Neural cell (in vitro differentiated cells): Measurements from ENCODE around the gene TDRD15. TPM values are rescaled to one million over a fixed set of nuclear protein-coding genes. Genes with fewer than 3 reads are reported as not detected.

Experiments used
- H2AFZ ChIP-seq: fragments of 200-600, 300-800 bp; sonication (generic), shearing (Covaris generic); 2 replicates; pipeline ENCODE4 v1.6.0; 2014; ENCODE audit warnings: low read depth, mild to moderate bottlenecking, antibody characterized with exemption, low read length, moderate library complexity
- H3F3A ChIP-seq: fragments of 200-600 bp; shearing (Covaris generic); 2 replicates; pipeline ENCODE4 v1.6.1; 2016; ENCODE audit warnings: mild to moderate bottlenecking, moderate library complexity, mixed read lengths, antibody characterized with exemption, low read length; ENCODE audit not compliant: insufficient read depth, poor library complexity, severe bottlenecking
- H3K27ac ChIP-seq: fragments of 200-600, 300-800 bp; sonication (generic), shearing (Covaris generic); 2 replicates; pipeline ENCODE4 v1.5.1; 2014; ENCODE audit warnings: mild to moderate bottlenecking, low read length, moderate library complexity
- H3K27me3 ChIP-seq: fragments of 300-800, 200-600 bp; sonication (generic), shearing (Covaris generic); 2 replicates; pipeline ENCODE4 v1.6.0; 2014; ENCODE audit warnings: mild to moderate bottlenecking, low read depth, low read length, moderate library complexity; ENCODE audit not compliant: insufficient read depth
- H3K36me3 ChIP-seq: fragments of 300-800, 200-600 bp; sonication (generic), shearing (Covaris generic); 2 replicates; pipeline ENCODE4 v1.5.1; 2014; ENCODE audit warnings: mild to moderate bottlenecking, antibody characterized with exemption, low read length, moderate library complexity; ENCODE audit not compliant: insufficient read depth
- H3K4me2 ChIP-seq: fragments of 300-800, 200-600 bp; sonication (generic), shearing (Covaris generic); 2 replicates; pipeline ENCODE4 v1.6.0; 2014; ENCODE audit warnings: mild to moderate bottlenecking, low read length
- H3K4me3 ChIP-seq: fragments of 300-800, 200-600 bp; sonication (generic), shearing (Covaris generic); 2 replicates; pipeline ENCODE4 v1.5.1; 2014; ENCODE audit warnings: mild to moderate bottlenecking, low read length, moderate library complexity
- H3K79me2 ChIP-seq: fragments of 200-600 bp; shearing (Covaris generic); replicated peaks from 2 replicates; pipeline ENCODE4 v1.6.0; 2014; ENCODE audit warnings: mild to moderate bottlenecking, low read length, moderate library complexity; ENCODE audit not compliant: insufficient read depth
- H3K9ac ChIP-seq: fragments of 300-800, 200-600 bp; sonication (generic), shearing (Covaris generic); 2 replicates; pipeline ENCODE4 v1.6.1; 2016; ENCODE audit warnings: mild to moderate bottlenecking, low read length, mixed read lengths
- H3K9me2 ChIP-seq: fragments of 200-600 bp; shearing (Covaris generic); 2 replicates; pipeline ENCODE4 v1.6.1; 2016; ENCODE audit warnings: mild to moderate bottlenecking, low read length, mixed read lengths; ENCODE audit not compliant: insufficient read depth
- H3K9me3 ChIP-seq: fragments of 200-600, 300-800 bp; sonication (generic), shearing (Covaris generic); 2 replicates; pipeline ENCODE4 v1.6.1; 2016; ENCODE audit warnings: mild to moderate bottlenecking, mixed run types, low read length, moderate library complexity, mixed read lengths
- H4K20me1 ChIP-seq: fragments of 200-600 bp; shearing (Covaris generic); 2 replicates; pipeline ENCODE4 v1.6.1; 2016; ENCODE audit warnings: mild to moderate bottlenecking, mixed run types; ENCODE audit not compliant: insufficient read depth
- CTCF ChIP-seq: fragments of 450-650 bp; IDR thresholded peaks from 2 replicates; pipeline ENCODE4 v1.5.1; 2014; ENCODE audit warnings: antibody characterized with exemption, mild to moderate bottlenecking, moderate library complexity; ENCODE audit not compliant: poor library complexity, severe bottlenecking
- EP300 ChIP-seq: fragments of 450-650 bp; conservative IDR thresholded peaks from 2 replicates; pipeline ENCODE4 v1.6.1; 2014; ENCODE audit warnings: antibody characterized with exemption, mild to moderate bottlenecking, moderate library complexity; ENCODE audit not compliant: poor library complexity, severe bottlenecking
- EZH2 ChIP-seq: fragments of 200-600, 300-800 bp; shearing (Covaris generic), sonication (generic); IDR thresholded peaks from 2 replicates; pipeline ENCODE4 v1.6.1; 2014; ENCODE audit warnings: antibody characterized with exemption, low read length, borderline replicate concordance, mild to moderate bottlenecking; ENCODE audit not compliant: insufficient read depth, poor library complexity, severe bottlenecking
- MXI1 ChIP-seq: fragments of 450-650 bp; conservative IDR thresholded peaks from 2 replicates; pipeline ENCODE4 v1.6.1; 2014; ENCODE audit warnings: antibody characterized with exemption, mild to moderate bottlenecking; ENCODE audit not compliant: poor library complexity, severe bottlenecking
- POLR2AphosphoS5 ChIP-seq: IDR thresholded peaks from 2 replicates; pipeline ENCODE4 v1.6.1; 2012
- RAD21 ChIP-seq: fragments of 450-650 bp; conservative IDR thresholded peaks from 2 replicates; pipeline ENCODE4 v1.6.1; 2014; ENCODE audit warnings: antibody characterized with exemption, mild to moderate bottlenecking, moderate library complexity
- SMC3 ChIP-seq: fragments of 450-650 bp; conservative IDR thresholded peaks from 2 replicates; pipeline ENCODE4 v1.6.1; 2014; ENCODE audit warnings: antibody characterized with exemption, mild to moderate bottlenecking, moderate library complexity; ENCODE audit not compliant: poor library complexity
- TAF1 ChIP-seq: IDR thresholded peaks from 2 replicates; pipeline ENCODE4 v1.6.1; 2012; ENCODE audit warnings: low read depth
- polyA plus RNA-seq: library from polyadenylated mRNA; depleted of rRNA; stranded (reverse); fragments of >200 nt; gene quantifications from 2 replicates; pipeline ENCODE4 v1.2.3, GENCODE V29; 2014
- TF ChIP-seq, protein P1 (sequence below): IDR thresholded peaks from 2 replicates; pipeline ENCODE4 v1.6.1; 2012; ENCODE audit warnings: borderline replicate concordance

Gene TDRD15
- polyA plus RNA-seq, 1 donor from 2014 or later, result not detected

- H3K27me3 ChIP-seq, result no peaks in the 10 kb centered on the region
- TF ChIP-seq SMC3 (no peak), EP300 (no peak), MXI1 (no peak), RAD21 (no peak), POLR2AphosphoS5 (no peak), TAF1 (no peak), EZH2 (no peak), CTCF (no peak)
- TF ChIP-seq, protein P1, sequence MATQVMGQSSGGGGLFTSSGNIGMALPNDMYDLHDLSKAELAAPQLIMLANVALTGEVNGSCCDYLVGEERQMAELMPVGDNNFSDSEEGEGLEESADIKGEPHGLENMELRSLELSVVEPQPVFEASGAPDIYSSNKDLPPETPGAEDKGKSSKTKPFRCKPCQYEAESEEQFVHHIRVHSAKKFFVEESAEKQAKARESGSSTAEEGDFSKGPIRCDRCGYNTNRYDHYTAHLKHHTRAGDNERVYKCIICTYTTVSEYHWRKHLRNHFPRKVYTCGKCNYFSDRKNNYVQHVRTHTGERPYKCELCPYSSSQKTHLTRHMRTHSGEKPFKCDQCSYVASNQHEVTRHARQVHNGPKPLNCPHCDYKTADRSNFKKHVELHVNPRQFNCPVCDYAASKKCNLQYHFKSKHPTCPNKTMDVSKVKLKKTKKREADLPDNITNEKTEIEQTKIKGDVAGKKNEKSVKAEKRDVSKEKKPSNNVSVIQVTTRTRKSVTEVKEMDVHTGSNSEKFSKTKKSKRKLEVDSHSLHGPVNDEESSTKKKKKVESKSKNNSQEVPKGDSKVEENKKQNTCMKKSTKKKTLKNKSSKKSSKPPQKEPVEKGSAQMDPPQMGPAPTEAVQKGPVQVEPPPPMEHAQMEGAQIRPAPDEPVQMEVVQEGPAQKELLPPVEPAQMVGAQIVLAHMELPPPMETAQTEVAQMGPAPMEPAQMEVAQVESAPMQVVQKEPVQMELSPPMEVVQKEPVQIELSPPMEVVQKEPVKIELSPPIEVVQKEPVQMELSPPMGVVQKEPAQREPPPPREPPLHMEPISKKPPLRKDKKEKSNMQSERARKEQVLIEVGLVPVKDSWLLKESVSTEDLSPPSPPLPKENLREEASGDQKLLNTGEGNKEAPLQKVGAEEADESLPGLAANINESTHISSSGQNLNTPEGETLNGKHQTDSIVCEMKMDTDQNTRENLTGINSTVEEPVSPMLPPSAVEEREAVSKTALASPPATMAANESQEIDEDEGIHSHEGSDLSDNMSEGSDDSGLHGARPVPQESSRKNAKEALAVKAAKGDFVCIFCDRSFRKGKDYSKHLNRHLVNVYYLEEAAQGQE, result no peak
- no peak overlapping the region for H3K4me2 ChIP-seq
- no peaks in the 10 kb centered on the region for H3K36me3 ChIP-seq
- H3K9me3 ChIP-seq, result no peaks in the 10 kb centered on the region
- no peak overlapping the region for H3K4me3 ChIP-seq
- no peaks in the 10 kb centered on the region for H3K9me2 ChIP-seq
- H3K27ac ChIP-seq, result no peak overlapping the region
- no peaks in the 10 kb centered on the region for H3F3A ChIP-seq
- H3K9ac ChIP-seq, result no peak overlapping the region
- H2AFZ ChIP-seq, result no peak overlapping the region
- no peaks in the 10 kb centered on the region for H3K79me2 ChIP-seq
- no peaks in the 10 kb centered on the region for H4K20me1 ChIP-seq
These were observed 11.8 kb downstream of the TDRD15 start for GRCh38 chr2:21135585-21135984.

DNA sequence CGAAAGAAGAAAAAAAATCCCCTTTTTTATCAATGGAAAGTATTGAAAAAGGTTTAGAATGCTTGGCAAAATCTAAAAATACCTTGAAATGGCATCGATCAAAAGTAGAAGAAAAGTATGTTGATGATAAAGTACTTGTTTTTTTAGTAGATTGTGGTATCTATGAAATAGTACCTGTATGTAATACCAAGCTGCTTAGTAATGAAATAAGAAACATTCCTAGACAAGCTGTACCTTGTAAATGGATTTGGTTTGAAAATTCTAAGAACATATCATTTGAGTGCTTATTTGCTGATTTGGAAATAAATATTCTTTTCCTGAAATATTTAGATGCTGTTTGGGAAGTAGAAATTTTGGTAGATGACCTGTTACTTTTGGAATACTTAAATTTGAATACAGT is 18.4 kb downstream of the TDRD15 start:
- Histone ChIP-seq H3K9me2 (no peaks in the 10 kb centered on the region), H3K36me3 (no peaks in the 10 kb centered on the region), H2AFZ (no peak overlapping the region), H3K79me2 (no peaks in the 10 kb centered on the region), H3K9ac (no peak overlapping the region), H3K27me3 (no peaks in the 10 kb centered on the region), H3K4me3 (no peak overlapping the region), H3K27ac (no peak overlapping the region), H4K20me1 (no peaks in the 10 kb centered on the region), H3K9me3 (no peaks in the 10 kb centered on the region), H3F3A (no peaks in the 10 kb centered on the region), H3K4me2 (no peak overlapping the region)
- TF ChIP-seq RAD21, result no peak
- TF ChIP-seq SMC3, result no peak
- TF ChIP-seq MXI1, result no peak
- TF ChIP-seq EZH2, result no peak
- no peak for TF ChIP-seq POLR2AphosphoS5
- TF ChIP-seq CTCF, result no peak
- TF ChIP-seq, protein P1, result no peak
- no peak for TF ChIP-seq TAF1
